Measurements from ENCODE around the gene RREB1. TPM values are rescaled to one million over a fixed set of nuclear protein-coding genes. Genes with fewer than 3 reads are reported as not detected.
A peak's percentile ranks its signal among the peaks of the same experiment; 100 is the strongest.

Gene RREB1
- total RNA-seq, 1 donor from 2014 or later = 57.6 TPM

DNA sequence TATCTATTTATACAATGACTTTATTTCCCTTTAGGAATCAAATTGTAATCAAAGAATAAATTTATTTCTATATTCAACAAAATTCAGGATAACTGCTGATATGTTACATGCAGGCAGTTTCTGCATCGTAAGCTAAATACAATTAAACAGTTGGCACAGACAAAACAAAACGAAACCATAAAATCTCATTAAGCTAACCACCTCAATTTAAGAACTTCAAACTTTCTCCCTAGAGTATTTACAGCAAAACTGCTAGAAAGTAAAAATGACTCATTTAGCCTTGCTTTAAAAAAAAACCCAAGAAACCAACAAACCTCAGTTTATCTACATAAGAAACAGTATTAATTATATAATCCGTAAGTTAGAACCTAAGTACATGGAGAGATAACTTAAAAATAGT lies 188.2 kb downstream of the RREB1 start:
- Mint-ChIP-seq H3K27ac (ENCODE audit: unreplicated experiment) (no peak overlapping the region), H3K36me3 (ENCODE audit: low read depth, unreplicated experiment) (peaks cover 26% of the 10 kb centered on the region), H3K27me3 (ENCODE audit: unreplicated experiment) (no peaks in the 10 kb centered on the region), H3K9me3 (ENCODE audit: unreplicated experiment) (no peaks in the 10 kb centered on the region), H3K4me3 (ENCODE audit: unreplicated experiment) (no peak overlapping the region), H3K4me1 (ENCODE audit: unreplicated experiment) (no peaks in the 10 kb centered on the region)
- DNase-seq (ENCODE audit: low spot score) = no peak
- TF ChIP-seq CTCF (IDR thresholded peaks at IDR 0.05; ENCODE audit: unreplicated experiment) = no peak

DNA sequence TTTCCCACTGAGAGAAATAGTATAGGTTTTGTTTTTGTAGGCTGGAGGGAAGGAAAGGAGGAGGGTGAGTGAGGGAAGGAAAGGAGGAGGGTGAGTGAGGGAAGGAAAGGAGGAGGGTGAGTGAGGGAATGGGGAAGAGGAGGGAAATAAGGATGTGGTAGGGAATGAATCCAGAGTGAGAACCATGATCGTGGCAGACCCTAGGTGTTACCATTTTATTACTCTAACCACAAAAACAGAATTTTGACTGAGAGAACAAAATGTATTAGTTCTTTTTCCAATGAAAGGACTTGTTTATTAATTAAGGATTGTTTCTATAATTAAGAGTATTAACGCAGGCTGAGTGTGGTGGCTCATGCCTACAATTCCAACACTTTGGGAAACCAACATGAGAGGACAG lies 188.8 kb downstream of the RREB1 start:
- no peaks in the 10 kb centered on the region for H3K27me3 Mint-ChIP-seq (ENCODE audit: unreplicated experiment)
- H3K27ac Mint-ChIP-seq (ENCODE audit: unreplicated experiment) = no peak overlapping the region
- DNase-seq (ENCODE audit: low spot score) = no peak
- H3K4me1 Mint-ChIP-seq (ENCODE audit: unreplicated experiment) = no peaks in the 10 kb centered on the region
- H3K9me3 Mint-ChIP-seq (ENCODE audit: unreplicated experiment) = no peaks in the 10 kb centered on the region
- no peak for TF ChIP-seq CTCF (IDR thresholded peaks at IDR 0.05; ENCODE audit: unreplicated experiment)
- H3K4me3 Mint-ChIP-seq (ENCODE audit: unreplicated experiment) = no peak overlapping the region
- H3K36me3 Mint-ChIP-seq (ENCODE audit: low read depth, unreplicated experiment) = peaks cover 32% of the 10 kb centered on the region

DNA sequence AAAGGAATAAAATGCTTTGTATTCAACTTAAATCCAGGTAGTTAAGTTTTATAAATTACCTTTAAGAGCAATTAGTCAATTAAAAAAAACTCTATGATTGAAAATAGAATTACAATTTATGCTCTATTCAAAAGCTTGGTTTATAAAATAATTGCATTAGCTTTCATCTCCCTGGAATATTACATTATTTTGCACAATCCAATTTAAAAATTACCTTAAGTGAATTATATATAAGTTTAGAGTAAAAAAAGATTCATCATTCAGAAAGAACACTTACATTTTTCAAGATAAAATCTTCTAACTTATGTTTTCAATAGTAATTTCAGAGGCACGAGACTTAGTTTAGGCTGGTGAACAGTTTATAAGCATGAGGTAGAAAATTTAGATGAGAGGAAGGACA lies 190.4 kb downstream of the RREB1 start:
- Mint-ChIP-seq H3K36me3 (ENCODE audit: low read depth, unreplicated experiment) (peaks cover 23% of the 10 kb centered on the region), H3K4me3 (ENCODE audit: unreplicated experiment) (no peak overlapping the region), H3K9me3 (ENCODE audit: unreplicated experiment) (no peaks in the 10 kb centered on the region), H3K4me1 (ENCODE audit: unreplicated experiment) (no peaks in the 10 kb centered on the region), H3K27ac (ENCODE audit: unreplicated experiment) (no peak overlapping the region), H3K27me3 (ENCODE audit: unreplicated experiment) (no peaks in the 10 kb centered on the region)
- TF ChIP-seq CTCF (IDR thresholded peaks at IDR 0.05; ENCODE audit: unreplicated experiment) = no peak
- no peak for DNase-seq (ENCODE audit: low spot score)

DNA sequence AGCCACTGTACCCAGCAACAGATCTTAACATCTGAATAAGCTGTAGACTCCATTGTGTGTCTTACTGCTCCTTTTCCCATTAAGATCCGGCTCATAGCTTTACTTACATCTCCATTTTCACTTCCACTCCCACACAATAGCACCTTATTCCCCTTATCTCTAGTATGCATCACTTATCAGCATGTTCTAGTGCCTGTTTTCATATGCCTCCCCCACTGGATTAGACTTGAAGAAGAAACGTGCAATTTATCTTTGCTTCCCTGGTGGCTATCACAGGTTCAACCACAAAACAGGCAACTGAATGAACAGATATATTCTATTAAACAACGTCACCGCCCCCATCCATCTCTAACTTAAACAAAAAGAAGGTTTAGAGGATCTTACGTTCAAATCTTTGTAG lies 193.2 kb downstream of the RREB1 start:
- TF ChIP-seq CTCF (IDR thresholded peaks at IDR 0.05; ENCODE audit: unreplicated experiment) = no peak
- H3K9me3 Mint-ChIP-seq (ENCODE audit: unreplicated experiment) = no peaks in the 10 kb centered on the region
- peaks cover 34% of the 10 kb centered on the region for H3K36me3 Mint-ChIP-seq (ENCODE audit: low read depth, unreplicated experiment)
- H3K4me1 Mint-ChIP-seq (ENCODE audit: unreplicated experiment) = no peaks in the 10 kb centered on the region
- H3K27ac Mint-ChIP-seq (ENCODE audit: unreplicated experiment) = no peak overlapping the region
- H3K27me3 Mint-ChIP-seq (ENCODE audit: unreplicated experiment) = no peaks in the 10 kb centered on the region
- peak overlapping the region; percentile 5 for H3K4me3 Mint-ChIP-seq (ENCODE audit: unreplicated experiment)
- DNase-seq (ENCODE audit: low spot score) = no peak

Other genes starting within 250 kb of the RREB1 start
- 132 TPM for gene SSR1, start 205.2 kb downstream of the RREB1 start, total RNA-seq (ENCODE audit: unreplicated experiment)

All from endothelial cell (in vitro differentiated cells).